ENCODE measurements around the gene RBMS1.

The RBMS1 gene

GRCh38 chr2:160354677-160355076, 138.9 kb downstream of the RBMS1 start:
- H3K4me3 ChIP-seq (replicated peaks; ENCODE audit: insufficient read depth, low read length), result no peak overlapping the region
- no peaks in the 10 kb centered on the region for H3K27me3 ChIP-seq (ENCODE audit: insufficient read depth, poor library complexity, severe bottlenecking)
- no peak overlapping the region for H3K27ac ChIP-seq (replicated peaks)
- TF ChIP-seq SPI1 (IDR thresholded peaks at IDR 0.05; ENCODE audit: borderline replicate concordance, low read depth), result no peak
- TF ChIP-seq POLR2AphosphoS5 (IDR thresholded peaks at IDR 0.05; ENCODE audit: low read depth), result no peak
- no peak for TF ChIP-seq CTCF (IDR thresholded peaks at IDR 0.05; ENCODE audit: insufficient read depth, low read length)
- TF ChIP-seq GABPA (IDR thresholded peaks at IDR 0.05; ENCODE audit: low read depth), result no peak
- no peak for TF ChIP-seq REST (IDR thresholded peaks at IDR 0.05; ENCODE audit: insufficient replicate concordance, low read depth)
- DNase-seq (ENCODE audit: low read depth in 1 of 2, low spot score in 1 of 2), result no peak

GRCh38 chr2:160353813-160354212, 139.8 kb downstream of the RBMS1 start:
- no peak for DNase-seq (ENCODE audit: low read depth in 1 of 2, low spot score in 1 of 2)
- Histone ChIP-seq H3K27me3 (ENCODE audit: insufficient read depth, poor library complexity, severe bottlenecking) (no peaks in the 10 kb centered on the region), H3K4me3 (replicated peaks; ENCODE audit: insufficient read depth, low read length) (no peak overlapping the region), H3K27ac (replicated peaks) (no peak overlapping the region)
- TF ChIP-seq POLR2AphosphoS5 (IDR thresholded peaks at IDR 0.05; ENCODE audit: low read depth), result no peak
- TF ChIP-seq SPI1 (IDR thresholded peaks at IDR 0.05; ENCODE audit: borderline replicate concordance, low read depth), result no peak
- TF ChIP-seq CTCF (IDR thresholded peaks at IDR 0.05; ENCODE audit: insufficient read depth, low read length), result no peak
- no peak for TF ChIP-seq GABPA (IDR thresholded peaks at IDR 0.05; ENCODE audit: low read depth)
- TF ChIP-seq REST (IDR thresholded peaks at IDR 0.05; ENCODE audit: insufficient replicate concordance, low read depth), result no peak

- H3K27ac ChIP-seq (replicated peaks), result no peak overlapping the region
- no peaks in the 10 kb centered on the region for H3K27me3 ChIP-seq (ENCODE audit: insufficient read depth, poor library complexity, severe bottlenecking)
- no peak overlapping the region for H3K4me3 ChIP-seq (replicated peaks; ENCODE audit: insufficient read depth, low read length)
- DNase-seq (ENCODE audit: low read depth in 1 of 2, low spot score in 1 of 2), result peak in 1 of 2 experiments; percentile 33
- TF ChIP-seq CTCF (IDR thresholded peaks at IDR 0.05; ENCODE audit: insufficient read depth, low read length), result no peak
Observed at GRCh38 chr2:160353166-160353565, 140.4 kb downstream of the RBMS1 start.

- Histone ChIP-seq H3K27ac (replicated peaks) (no peak overlapping the region), H3K27me3 (ENCODE audit: insufficient read depth, poor library complexity, severe bottlenecking) (no peaks in the 10 kb centered on the region), H3K4me3 (replicated peaks; ENCODE audit: insufficient read depth, low read length) (no peak overlapping the region)
- DNase-seq (ENCODE audit: low read depth in 1 of 2, low spot score in 1 of 2), result no peak
- no peak for TF ChIP-seq REST (IDR thresholded peaks at IDR 0.05; ENCODE audit: insufficient replicate concordance, low read depth)
- no peak for TF ChIP-seq CTCF (IDR thresholded peaks at IDR 0.05; ENCODE audit: insufficient read depth, low read length)
- TF ChIP-seq GABPA (IDR thresholded peaks at IDR 0.05; ENCODE audit: low read depth), result no peak
- TF ChIP-seq SPI1 (IDR thresholded peaks at IDR 0.05; ENCODE audit: borderline replicate concordance, low read depth), result no peak
Observed at GRCh38 chr2:160352500-160352899, 141.1 kb downstream of the RBMS1 start.

Measured in HL-60 (cell line).